Subcutaneous adipose tissue (tissue), 4 donors: ENCODE results near the gene DGCR2. TPM values are rescaled to one million over a fixed set of nuclear protein-coding genes. Genes with fewer than 3 reads are reported as not detected.

ENCODE experiments used
- CTCF ChIP-seq: fragments of 450-650 bp; IDR thresholded peaks from one replicate; pipeline ENCODE4 v1.5.1; 2016; ENCODE audit warnings: low read depth, mild to moderate bottlenecking, control low read depth, antibody characterized with exemption, moderate library complexity
- total RNA-seq, 4 donors: library from RNA; depleted of rRNA; stranded (reverse); fragments of >200 nt; gene quantifications; one replicate each; pipeline ENCODE4 v1.1.0, GENCODE V29; 2016

Gene DGCR2
- total RNA-seq, 4 donors from 2014 or later, result 22.3 to 47.1 (median 30.5) TPM

GRCh38 chr22:19088866-19089595, 33.2 kb downstream of the DGCR2 start:
- no peak for TF ChIP-seq CTCF

GRCh38 chr22:19086896-19087295, 35.3 kb downstream of the DGCR2 start:
- no peak for TF ChIP-seq CTCF

- TF ChIP-seq CTCF, result no peak
Measured at GRCh38 chr22:19086417-19086816, 35.8 kb downstream of the DGCR2 start.

GRCh38 chr22:19085233-19085718, 36.9 kb downstream of the DGCR2 start:
- no peak for TF ChIP-seq CTCF

GRCh38 chr22:19082793-19083192, 39.4 kb downstream of the DGCR2 start:
- no peak for TF ChIP-seq CTCF

- no peak for TF ChIP-seq CTCF
Measured at GRCh38 chr22:19082101-19082500, 40.1 kb downstream of the DGCR2 start.

- no peak for TF ChIP-seq CTCF
Measured at GRCh38 chr22:19081351-19081750, 40.9 kb downstream of the DGCR2 start.
